Measurements from ENCODE around the gene CTPS1. TPM values are rescaled to one million over a fixed set of nuclear protein-coding genes. Genes with fewer than 3 reads are reported as not detected.

Gene CTPS1
- total RNA-seq, 1 experiment from 2014 or later = 66.4 TPM

GRCh38 chr1:41014871-41015270 lies 35.4 kb downstream of the CTPS1 start:
- DNase-seq (ENCODE audit: low read depth, low spot score) (no peak), ATAC-seq (no peak)
- no peak overlapping the region for H2AFZ ChIP-seq (ENCODE audit: low read depth, low read length, poor library complexity, severe bottlenecking)
- no peaks in the 10 kb centered on the region for H3K4me1 ChIP-seq (ENCODE audit: control insufficient read depth in 1 of 2, insufficient read depth in 2 of 2, low read length in 2 of 2)
- ChIA-PET CTCF (no interaction called here), RAD21 (ENCODE audit: low non-redundant PET in 1 of 2, low total read pairs in 2 of 2, uncharacterized antibody in 2 of 2, unreplicated experiment in 2 of 2) (no interaction called here), POLR2A (no interaction called here)
- BruUV-seq (replicated peaks) = no TSS peak
- intact Hi-C loops (cut with micrococcal nuclease) = no loop called here
- H3K27ac ChIP-seq (ENCODE audit: low read depth, low read length) = no peak overlapping the region
- H3K36me3 ChIP-seq (ENCODE audit: control insufficient read depth in 1 of 2, insufficient read depth in 2 of 2, low read length in 2 of 2) = peaks cover 36 to 58% of the 10 kb centered on the region in 2 experiments
- H3K9ac ChIP-seq (ENCODE audit: low read length) = no peak overlapping the region
- no peaks in the 10 kb centered on the region for H3K9me3 ChIP-seq (ENCODE audit: control insufficient read depth in 1 of 2, insufficient read depth in 1 of 2, low read depth in 1 of 2, low read length in 2 of 2)
- H3K27me3 ChIP-seq (ENCODE audit: insufficient read depth, low read length) = no peaks in the 10 kb centered on the region
- H3K4me3 ChIP-seq (replicated peaks in 1 of 2; ENCODE audit: low read depth in 1 of 2, low read length in 2 of 2) = no peak overlapping the region
- TF ChIP-seq JUND (IDR thresholded peaks at IDR 0.05) (no peak), EGR1 (IDR thresholded peaks at IDR 0.05; ENCODE audit: low read depth) (no peak), FOSL1 (IDR thresholded peaks at IDR 0.05; ENCODE audit: low read depth) (no peak), ZFX (IDR thresholded peaks at IDR 0.05) (no peak), SP1 (IDR thresholded peaks at IDR 0.05; ENCODE audit: low read depth) (no peak), SIN3A (IDR thresholded peaks at IDR 0.05; ENCODE audit: low read depth) (no peak), EZH2 (IDR thresholded peaks at IDR 0.05) (no peak), POLR2A (IDR thresholded peaks at IDR 0.05; ENCODE audit: borderline replicate concordance, extremely low read depth, insufficient read depth, insufficient read length) (no peak), CBX3 (IDR thresholded peaks at IDR 0.05; ENCODE audit: low read depth) (no peak), CEBPB (IDR thresholded peaks at IDR 0.05; ENCODE audit: low read depth) (no peak), RAD21 (IDR thresholded peaks at IDR 0.05; ENCODE audit: low read depth) (no peak), EZH2phosphoT487 (IDR thresholded peaks at IDR 0.05; ENCODE audit: borderline replicate concordance) (no peak), POLR2AphosphoS5 (IDR thresholded peaks at IDR 0.05; ENCODE audit: low read depth, low read length) (no peak)
- TF ChIP-seq, protein P1, sequence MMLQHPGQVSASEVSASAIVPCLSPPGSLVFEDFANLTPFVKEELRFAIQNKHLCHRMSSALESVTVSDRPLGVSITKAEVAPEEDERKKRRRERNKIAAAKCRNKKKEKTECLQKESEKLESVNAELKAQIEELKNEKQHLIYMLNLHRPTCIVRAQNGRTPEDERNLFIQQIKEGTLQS (IDR thresholded peaks at IDR 0.05) = no peak
- TF ChIP-seq, protein P2, sequence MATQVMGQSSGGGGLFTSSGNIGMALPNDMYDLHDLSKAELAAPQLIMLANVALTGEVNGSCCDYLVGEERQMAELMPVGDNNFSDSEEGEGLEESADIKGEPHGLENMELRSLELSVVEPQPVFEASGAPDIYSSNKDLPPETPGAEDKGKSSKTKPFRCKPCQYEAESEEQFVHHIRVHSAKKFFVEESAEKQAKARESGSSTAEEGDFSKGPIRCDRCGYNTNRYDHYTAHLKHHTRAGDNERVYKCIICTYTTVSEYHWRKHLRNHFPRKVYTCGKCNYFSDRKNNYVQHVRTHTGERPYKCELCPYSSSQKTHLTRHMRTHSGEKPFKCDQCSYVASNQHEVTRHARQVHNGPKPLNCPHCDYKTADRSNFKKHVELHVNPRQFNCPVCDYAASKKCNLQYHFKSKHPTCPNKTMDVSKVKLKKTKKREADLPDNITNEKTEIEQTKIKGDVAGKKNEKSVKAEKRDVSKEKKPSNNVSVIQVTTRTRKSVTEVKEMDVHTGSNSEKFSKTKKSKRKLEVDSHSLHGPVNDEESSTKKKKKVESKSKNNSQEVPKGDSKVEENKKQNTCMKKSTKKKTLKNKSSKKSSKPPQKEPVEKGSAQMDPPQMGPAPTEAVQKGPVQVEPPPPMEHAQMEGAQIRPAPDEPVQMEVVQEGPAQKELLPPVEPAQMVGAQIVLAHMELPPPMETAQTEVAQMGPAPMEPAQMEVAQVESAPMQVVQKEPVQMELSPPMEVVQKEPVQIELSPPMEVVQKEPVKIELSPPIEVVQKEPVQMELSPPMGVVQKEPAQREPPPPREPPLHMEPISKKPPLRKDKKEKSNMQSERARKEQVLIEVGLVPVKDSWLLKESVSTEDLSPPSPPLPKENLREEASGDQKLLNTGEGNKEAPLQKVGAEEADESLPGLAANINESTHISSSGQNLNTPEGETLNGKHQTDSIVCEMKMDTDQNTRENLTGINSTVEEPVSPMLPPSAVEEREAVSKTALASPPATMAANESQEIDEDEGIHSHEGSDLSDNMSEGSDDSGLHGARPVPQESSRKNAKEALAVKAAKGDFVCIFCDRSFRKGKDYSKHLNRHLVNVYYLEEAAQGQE (IDR thresholded peaks at IDR 0.05; ENCODE audit: low read depth) = no peak
- TF ChIP-seq, protein P3, sequence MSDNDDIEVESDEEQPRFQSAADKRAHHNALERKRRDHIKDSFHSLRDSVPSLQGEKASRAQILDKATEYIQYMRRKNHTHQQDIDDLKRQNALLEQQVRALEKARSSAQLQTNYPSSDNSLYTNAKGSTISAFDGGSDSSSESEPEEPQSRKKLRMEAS (IDR thresholded peaks at IDR 0.05) = no peak
- TF ChIP-seq, protein P4, sequence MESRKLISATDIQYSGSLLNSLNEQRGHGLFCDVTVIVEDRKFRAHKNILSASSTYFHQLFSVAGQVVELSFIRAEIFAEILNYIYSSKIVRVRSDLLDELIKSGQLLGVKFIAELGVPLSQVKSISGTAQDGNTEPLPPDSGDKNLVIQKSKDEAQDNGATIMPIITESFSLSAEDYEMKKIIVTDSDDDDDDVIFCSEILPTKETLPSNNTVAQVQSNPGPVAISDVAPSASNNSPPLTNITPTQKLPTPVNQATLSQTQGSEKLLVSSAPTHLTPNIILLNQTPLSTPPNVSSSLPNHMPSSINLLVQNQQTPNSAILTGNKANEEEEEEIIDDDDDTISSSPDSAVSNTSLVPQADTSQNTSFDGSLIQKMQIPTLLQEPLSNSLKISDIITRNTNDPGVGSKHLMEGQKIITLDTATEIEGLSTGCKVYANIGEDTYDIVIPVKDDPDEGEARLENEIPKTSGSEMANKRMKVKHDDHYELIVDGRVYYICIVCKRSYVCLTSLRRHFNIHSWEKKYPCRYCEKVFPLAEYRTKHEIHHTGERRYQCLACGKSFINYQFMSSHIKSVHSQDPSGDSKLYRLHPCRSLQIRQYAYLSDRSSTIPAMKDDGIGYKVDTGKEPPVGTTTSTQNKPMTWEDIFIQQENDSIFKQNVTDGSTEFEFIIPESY (IDR thresholded peaks at IDR 0.05; ENCODE audit: extremely low read depth, insufficient replicate concordance, low read length) = no peak
- H3K79me2 ChIP-seq (ENCODE audit: insufficient read depth, low read length) = peaks cover 15% of the 10 kb centered on the region; the same call in 1 of the 2 replicates
- no peaks in the 10 kb centered on the region; the same call in 1 of the 2 replicates for H4K20me1 ChIP-seq (ENCODE audit: insufficient read depth)
- no peaks in the 10 kb centered on the region for H3K9me2 ChIP-seq (ENCODE audit: insufficient read depth)
- H3K4me2 ChIP-seq (ENCODE audit: low read length) = no peak overlapping the region
